SK-N-SH treated with all-trans-retinoic acid at 6 μM for 48 hours (cell line): Measurements from ENCODE around the gene OR5K1.

Experiments used
- ARNTL ChIP-seq: fragments of 450-650 bp; formaldehyde crosslinking; IDR thresholded peaks from 2 replicates; pipeline ENCODE4 v1.5.0; 2020; ENCODE audit warnings: low read depth, mild to moderate bottlenecking, moderate library complexity, borderline replicate concordance
- CSDC2 ChIP-seq: fragments of 250-450 bp; sonication (Bioruptor Pico); IDR thresholded peaks from 2 replicates; pipeline ENCODE4 v1.5.0; 2020; ENCODE audit warnings: mild to moderate bottlenecking, moderate library complexity
- ESRRG ChIP-seq: fragments of 250-450 bp; sonication (Bioruptor Pico); IDR thresholded peaks from 2 replicates; pipeline ENCODE4 v1.6.1; 2021; ENCODE audit warnings: mild to moderate bottlenecking
- GLIS3 ChIP-seq: fragments of 250-450 bp; sonication (Bioruptor Pico); IDR thresholded peaks from 2 replicates; pipeline ENCODE4 v1.5.0; 2020; ENCODE audit warnings: mild to moderate bottlenecking, moderate library complexity
- ISL1 ChIP-seq: fragments of 250-450 bp; sonication (Bioruptor Pico); IDR thresholded peaks from 2 replicates; pipeline ENCODE4 v2.1.2; 2022; ENCODE audit warnings: mild to moderate bottlenecking, moderate library complexity
- PPARA ChIP-seq: fragments of 250-450 bp; sonication (Bioruptor Pico); IDR thresholded peaks from 2 replicates; pipeline ENCODE4 v1.5.0; 2020; ENCODE audit warnings: mild to moderate bottlenecking, borderline replicate concordance
- RARB ChIP-seq: fragments of 250-450 bp; sonication (Bioruptor Pico); IDR thresholded peaks from 2 replicates; pipeline ENCODE4 v1.8.0; 2021; ENCODE audit warnings: mild to moderate bottlenecking, moderate library complexity
- TCF4 ChIP-seq: fragments of 250-450 bp; sonication (Bioruptor Pico); IDR thresholded peaks from 2 replicates; pipeline ENCODE4 v1.8.0; 2021; ENCODE audit warnings: mild to moderate bottlenecking, moderate library complexity, borderline replicate concordance
- ZC3H10 ChIP-seq: fragments of 250-450 bp; sonication (Bioruptor Pico); IDR thresholded peaks from 2 replicates; pipeline ENCODE4 v1.5.1; 2021; ENCODE audit warnings: mild to moderate bottlenecking, moderate library complexity
- ZFP30 ChIP-seq: fragments of 450-650 bp; formaldehyde crosslinking; IDR thresholded peaks from 2 replicates; pipeline ENCODE4 v1.5.0; 2022; ENCODE audit warnings: mild to moderate bottlenecking, moderate library complexity
- ZNF70 ChIP-seq: fragments of 450-650 bp; formaldehyde crosslinking; IDR thresholded peaks from 2 replicates; pipeline ENCODE4 v1.5.0; 2020; ENCODE audit warnings: mild to moderate bottlenecking, moderate library complexity
- TF ChIP-seq, protein P1 (sequence below): fragments of 250-450 bp; sonication (Bioruptor Pico); IDR thresholded peaks from 2 replicates; pipeline ENCODE4 v1.5.0; 2020; ENCODE audit warnings: mild to moderate bottlenecking, moderate library complexity
- TF ChIP-seq, protein P2 (sequence below): fragments of 250-450 bp; sonication (Bioruptor Pico); IDR thresholded peaks from 2 replicates; pipeline ENCODE4 v1.8.0; 2020; ENCODE audit warnings: mild to moderate bottlenecking, moderate library complexity, borderline replicate concordance
- TF ChIP-seq, protein P3 (sequence below): fragments of 250-450 bp; sonication (Bioruptor Pico); IDR thresholded peaks from 2 replicates; pipeline ENCODE4 v1.5.1; 2020; ENCODE audit warnings: low read depth, mild to moderate bottlenecking, moderate library complexity

DNA sequence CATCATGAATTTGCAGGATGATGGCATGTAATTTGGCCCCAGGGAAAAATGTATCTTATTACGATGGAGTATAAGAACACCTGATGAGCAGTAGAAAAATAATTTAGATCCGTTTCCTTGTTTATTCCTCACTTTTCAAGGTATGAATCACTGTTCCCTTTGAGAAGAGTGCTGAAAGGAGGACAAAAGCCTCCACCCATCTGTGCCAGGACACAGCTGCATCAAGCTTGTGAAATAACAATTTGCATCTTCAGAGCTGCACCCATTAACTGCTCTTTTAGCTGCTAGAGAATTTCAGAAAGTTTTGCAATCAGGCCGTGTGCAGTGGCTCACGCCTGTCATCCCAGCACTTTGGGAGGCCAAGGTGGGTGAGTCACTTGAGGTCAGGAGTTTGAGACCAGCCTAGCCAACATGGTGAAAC is 50.1 kb downstream of the OR5K1 start:
- TF ChIP-seq ISL1 (CRISPR knock-in tag) (no peak), ZNF70 (no peak), PPARA (CRISPR knock-in tag) (no peak), ZFP30 (CRISPR knock-in tag) (no peak), GLIS3 (no peak), TCF4 (CRISPR knock-in tag) (no peak), CSDC2 (no peak), ZC3H10 (CRISPR knock-in tag) (no peak), ARNTL (no peak), ESRRG (no peak), RARB (CRISPR knock-in tag) (no peak)
- TF ChIP-seq, protein P1, sequence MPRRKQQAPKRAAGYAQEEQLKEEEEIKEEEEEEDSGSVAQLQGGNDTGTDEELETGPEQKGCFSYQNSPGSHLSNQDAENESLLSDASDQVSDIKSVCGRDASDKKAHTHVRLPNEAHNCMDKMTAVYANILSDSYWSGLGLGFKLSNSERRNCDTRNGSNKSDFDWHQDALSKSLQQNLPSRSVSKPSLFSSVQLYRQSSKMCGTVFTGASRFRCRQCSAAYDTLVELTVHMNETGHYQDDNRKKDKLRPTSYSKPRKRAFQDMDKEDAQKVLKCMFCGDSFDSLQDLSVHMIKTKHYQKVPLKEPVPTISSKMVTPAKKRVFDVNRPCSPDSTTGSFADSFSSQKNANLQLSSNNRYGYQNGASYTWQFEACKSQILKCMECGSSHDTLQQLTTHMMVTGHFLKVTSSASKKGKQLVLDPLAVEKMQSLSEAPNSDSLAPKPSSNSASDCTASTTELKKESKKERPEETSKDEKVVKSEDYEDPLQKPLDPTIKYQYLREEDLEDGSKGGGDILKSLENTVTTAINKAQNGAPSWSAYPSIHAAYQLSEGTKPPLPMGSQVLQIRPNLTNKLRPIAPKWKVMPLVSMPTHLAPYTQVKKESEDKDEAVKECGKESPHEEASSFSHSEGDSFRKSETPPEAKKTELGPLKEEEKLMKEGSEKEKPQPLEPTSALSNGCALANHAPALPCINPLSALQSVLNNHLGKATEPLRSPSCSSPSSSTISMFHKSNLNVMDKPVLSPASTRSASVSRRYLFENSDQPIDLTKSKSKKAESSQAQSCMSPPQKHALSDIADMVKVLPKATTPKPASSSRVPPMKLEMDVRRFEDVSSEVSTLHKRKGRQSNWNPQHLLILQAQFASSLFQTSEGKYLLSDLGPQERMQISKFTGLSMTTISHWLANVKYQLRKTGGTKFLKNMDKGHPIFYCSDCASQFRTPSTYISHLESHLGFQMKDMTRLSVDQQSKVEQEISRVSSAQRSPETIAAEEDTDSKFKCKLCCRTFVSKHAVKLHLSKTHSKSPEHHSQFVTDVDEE (CRISPR knock-in tag), result no peak
- TF ChIP-seq, protein P2, sequence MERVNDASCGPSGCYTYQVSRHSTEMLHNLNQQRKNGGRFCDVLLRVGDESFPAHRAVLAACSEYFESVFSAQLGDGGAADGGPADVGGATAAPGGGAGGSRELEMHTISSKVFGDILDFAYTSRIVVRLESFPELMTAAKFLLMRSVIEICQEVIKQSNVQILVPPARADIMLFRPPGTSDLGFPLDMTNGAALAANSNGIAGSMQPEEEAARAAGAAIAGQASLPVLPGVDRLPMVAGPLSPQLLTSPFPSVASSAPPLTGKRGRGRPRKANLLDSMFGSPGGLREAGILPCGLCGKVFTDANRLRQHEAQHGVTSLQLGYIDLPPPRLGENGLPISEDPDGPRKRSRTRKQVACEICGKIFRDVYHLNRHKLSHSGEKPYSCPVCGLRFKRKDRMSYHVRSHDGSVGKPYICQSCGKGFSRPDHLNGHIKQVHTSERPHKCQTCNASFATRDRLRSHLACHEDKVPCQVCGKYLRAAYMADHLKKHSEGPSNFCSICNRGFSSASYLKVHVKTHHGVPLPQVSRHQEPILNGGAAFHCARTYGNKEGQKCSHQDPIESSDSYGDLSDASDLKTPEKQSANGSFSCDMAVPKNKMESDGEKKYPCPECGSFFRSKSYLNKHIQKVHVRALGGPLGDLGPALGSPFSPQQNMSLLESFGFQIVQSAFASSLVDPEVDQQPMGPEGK (CRISPR knock-in tag), result no peak
- TF ChIP-seq, protein P3, sequence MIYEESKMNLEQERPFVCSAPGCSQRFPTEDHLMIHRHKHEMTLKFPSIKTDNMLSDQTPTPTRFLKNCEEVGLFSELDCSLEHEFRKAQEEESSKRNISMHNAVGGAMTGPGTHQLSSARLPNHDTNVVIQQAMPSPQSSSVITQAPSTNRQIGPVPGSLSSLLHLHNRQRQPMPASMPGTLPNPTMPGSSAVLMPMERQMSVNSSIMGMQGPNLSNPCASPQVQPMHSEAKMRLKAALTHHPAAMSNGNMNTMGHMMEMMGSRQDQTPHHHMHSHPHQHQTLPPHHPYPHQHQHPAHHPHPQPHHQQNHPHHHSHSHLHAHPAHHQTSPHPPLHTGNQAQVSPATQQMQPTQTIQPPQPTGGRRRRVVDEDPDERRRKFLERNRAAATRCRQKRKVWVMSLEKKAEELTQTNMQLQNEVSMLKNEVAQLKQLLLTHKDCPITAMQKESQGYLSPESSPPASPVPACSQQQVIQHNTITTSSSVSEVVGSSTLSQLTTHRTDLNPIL (CRISPR knock-in tag), result no peak
